Rectal smooth muscle tissue (tissue), 1 donor: ENCODE results near the gene NQO2.
"Not testable (repeated sequence)": the region's sequence is repeated elsewhere in the genome, so short reads cannot be mapped to it uniquely, and the experiment has no call there.

Source experiments
- H3K27ac ChIP-seq: one replicate; pipeline ENCODE4 v1.7.0; 2013; ENCODE audit warnings: low read depth, low read length, inconsistent platforms
- H3K27me3 ChIP-seq: one replicate; pipeline ENCODE4 v1.7.0; 2013; ENCODE audit warnings: low read length; ENCODE audit not compliant: control insufficient read depth, insufficient read depth
- H3K36me3 ChIP-seq: one replicate; pipeline ENCODE4 v1.7.0; 2013; ENCODE audit warnings: low read length; ENCODE audit not compliant: control insufficient read depth, insufficient read depth
- H3K4me1 ChIP-seq: one replicate; pipeline ENCODE4 v1.7.0; 2013; ENCODE audit warnings: low read length; ENCODE audit not compliant: control insufficient read depth, insufficient read depth
- H3K4me3 ChIP-seq: one replicate; pipeline ENCODE4 v1.7.0; 2013; ENCODE audit warnings: low read length
- H3K9ac ChIP-seq: one replicate; pipeline ENCODE4 v1.7.0; 2013; ENCODE audit warnings: low read length

Gene NQO2

GRCh38 chr6:3045777-3046176, 46.1 kb downstream of the NQO2 start:
- Histone ChIP-seq H3K27me3 (no peaks in the 10 kb centered on the region), H3K9ac (no peak overlapping the region), H3K4me3 (no peak overlapping the region), H3K27ac (no peak overlapping the region), H3K4me1 (no peaks in the 10 kb centered on the region), H3K36me3 (no peaks in the 10 kb centered on the region)

GRCh38 chr6:3046295-3046694, 46.6 kb downstream of the NQO2 start:
- Histone ChIP-seq H3K4me1 (no peaks in the 10 kb centered on the region), H3K9ac (no peak overlapping the region), H3K27me3 (no peaks in the 10 kb centered on the region), H3K27ac (no peak overlapping the region), H3K36me3 (no peaks in the 10 kb centered on the region), H3K4me3 (no peak overlapping the region)

GRCh38 chr6:3048009-3048408, 48.3 kb downstream of the NQO2 start:
- not testable (repeated sequence) for H3K4me1 ChIP-seq, H3K9ac ChIP-seq, H3K4me3 ChIP-seq

GRCh38 chr6:3052481-3053230, 53.0 kb downstream of the NQO2 start:
- Histone ChIP-seq H3K4me1 (no peaks in the 10 kb centered on the region), H3K27me3 (no peaks in the 10 kb centered on the region), H3K4me3 (no peak overlapping the region), H3K9ac (no peak overlapping the region), H3K36me3 (no peaks in the 10 kb centered on the region), H3K27ac (no peak overlapping the region)

More at GRCh38 chr6:3048009-3048408, 48.3 kb downstream of the NQO2 start:
- not testable (repeated sequence) for H3K27me3 ChIP-seq, H3K27ac ChIP-seq, H3K36me3 ChIP-seq

- H3K9ac ChIP-seq = peak overlapping the region; percentile 27
- no peaks in the 10 kb centered on the region for H3K27me3 ChIP-seq
- no peaks in the 10 kb centered on the region for H3K4me1 ChIP-seq
- H3K27ac ChIP-seq = peak overlapping the region; percentile 9
- H3K4me3 ChIP-seq = peak overlapping the region; percentile 61
- H3K36me3 ChIP-seq = no peaks in the 10 kb centered on the region
These were observed 53.5 kb downstream of the NQO2 start for GRCh38 chr6:3053231-3053508.

GRCh38 chr6:3054229-3055157, 54.8 kb downstream of the NQO2 start:
- H3K27me3 ChIP-seq, H3K4me1 ChIP-seq, H3K9ac ChIP-seq, H3K36me3 ChIP-seq, H3K27ac ChIP-seq: not testable (repeated sequence)
- peak overlapping the region; percentile 61 for H3K4me3 ChIP-seq

- not testable (repeated sequence) for H3K4me1 ChIP-seq, H3K36me3 ChIP-seq, H3K27ac ChIP-seq, H3K27me3 ChIP-seq, H3K9ac ChIP-seq, H3K4me3 ChIP-seq
These were observed 55.4 kb downstream of the NQO2 start for GRCh38 chr6:3055158-3055499.

GRCh38 chr6:3057063-3057770, 57.5 kb downstream of the NQO2 start:
- H3K27me3 ChIP-seq = no peaks in the 10 kb centered on the region
- no peak overlapping the region for H3K27ac ChIP-seq
- no peaks in the 10 kb centered on the region for H3K36me3 ChIP-seq
- H3K9ac ChIP-seq = no peak overlapping the region
- no peak overlapping the region for H3K4me3 ChIP-seq
- no peaks in the 10 kb centered on the region for H3K4me1 ChIP-seq

- no peak overlapping the region for H3K9ac ChIP-seq
- H3K27me3 ChIP-seq = no peaks in the 10 kb centered on the region
These were observed 59.3 kb downstream of the NQO2 start for GRCh38 chr6:3058957-3059356.

GRCh38 chr6:3060092-3060491, 60.4 kb downstream of the NQO2 start:
- not testable (repeated sequence) for H3K27ac ChIP-seq, H3K4me3 ChIP-seq, H3K9ac ChIP-seq, H3K4me1 ChIP-seq, H3K36me3 ChIP-seq, H3K27me3 ChIP-seq

More at GRCh38 chr6:3058957-3059356, 59.3 kb downstream of the NQO2 start:
- no peak overlapping the region for H3K27ac ChIP-seq
- H3K4me3 ChIP-seq = no peak overlapping the region
- no peaks in the 10 kb centered on the region for H3K4me1 ChIP-seq
- no peaks in the 10 kb centered on the region for H3K36me3 ChIP-seq

GRCh38 chr6:3061501-3061941, 61.8 kb downstream of the NQO2 start:
- H3K27me3 ChIP-seq = no peaks in the 10 kb centered on the region
- H3K27ac ChIP-seq = no peak overlapping the region
- H3K36me3 ChIP-seq = no peaks in the 10 kb centered on the region
- no peaks in the 10 kb centered on the region for H3K4me1 ChIP-seq
- no peak overlapping the region for H3K4me3 ChIP-seq
- H3K9ac ChIP-seq = no peak overlapping the region

GRCh38 chr6:3063340-3063732, 63.6 kb downstream of the NQO2 start:
- H3K9ac ChIP-seq, H3K4me1 ChIP-seq, H3K36me3 ChIP-seq, H3K27me3 ChIP-seq: not testable (repeated sequence)
- Histone ChIP-seq H3K27ac (peak overlapping the region; percentile 97), H3K4me3 (peak overlapping the region; percentile 46)
